ENCODE measurements around the gene PHF19.

DNA sequence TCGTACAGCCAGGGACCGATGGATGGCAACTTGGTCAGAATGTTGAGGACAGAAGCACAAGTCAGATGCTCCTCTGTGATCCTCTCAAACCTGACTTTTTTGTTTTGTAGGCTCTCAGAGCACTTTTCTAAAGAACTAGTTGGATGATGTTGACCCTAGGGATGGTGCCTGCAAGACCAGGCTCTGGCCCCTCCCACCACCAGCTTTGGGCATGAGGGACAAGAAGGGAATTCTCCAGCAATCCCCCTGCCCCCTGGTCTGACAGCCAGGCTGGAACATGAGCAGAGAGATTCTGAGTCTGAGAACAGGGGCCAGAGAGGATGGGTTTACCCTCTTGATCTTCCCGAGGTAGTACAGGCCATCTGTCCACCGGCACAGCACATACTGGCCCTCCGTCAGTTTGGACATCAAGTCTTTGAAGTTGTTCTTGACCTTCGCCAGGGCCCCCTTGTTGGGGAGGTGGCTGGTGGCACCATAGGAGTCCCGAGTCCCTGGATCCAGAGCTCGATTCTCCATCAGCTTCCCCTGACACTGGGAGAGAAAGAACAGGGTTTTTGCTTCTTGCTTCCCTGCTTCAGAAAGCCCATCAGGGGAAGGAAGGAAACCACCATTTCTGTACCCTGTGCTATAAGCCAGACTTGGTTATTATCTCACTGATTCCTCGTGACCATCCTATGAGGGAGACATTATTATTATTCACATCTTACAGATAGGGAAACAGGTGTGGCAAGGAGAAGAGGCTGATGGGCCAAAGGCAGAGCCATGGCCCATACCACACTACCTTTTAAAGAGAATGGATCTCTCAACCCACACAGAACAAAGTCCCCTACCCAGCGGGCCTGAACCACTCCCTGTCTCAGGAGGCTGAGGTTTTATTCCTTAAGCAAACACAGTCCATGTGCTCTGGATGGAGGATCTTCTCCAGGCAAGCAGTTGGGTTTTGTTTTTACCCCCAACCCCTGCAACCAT, 2.5 kb downstream of the PHF19 start:
- TF ChIP-seq, protein P1, sequence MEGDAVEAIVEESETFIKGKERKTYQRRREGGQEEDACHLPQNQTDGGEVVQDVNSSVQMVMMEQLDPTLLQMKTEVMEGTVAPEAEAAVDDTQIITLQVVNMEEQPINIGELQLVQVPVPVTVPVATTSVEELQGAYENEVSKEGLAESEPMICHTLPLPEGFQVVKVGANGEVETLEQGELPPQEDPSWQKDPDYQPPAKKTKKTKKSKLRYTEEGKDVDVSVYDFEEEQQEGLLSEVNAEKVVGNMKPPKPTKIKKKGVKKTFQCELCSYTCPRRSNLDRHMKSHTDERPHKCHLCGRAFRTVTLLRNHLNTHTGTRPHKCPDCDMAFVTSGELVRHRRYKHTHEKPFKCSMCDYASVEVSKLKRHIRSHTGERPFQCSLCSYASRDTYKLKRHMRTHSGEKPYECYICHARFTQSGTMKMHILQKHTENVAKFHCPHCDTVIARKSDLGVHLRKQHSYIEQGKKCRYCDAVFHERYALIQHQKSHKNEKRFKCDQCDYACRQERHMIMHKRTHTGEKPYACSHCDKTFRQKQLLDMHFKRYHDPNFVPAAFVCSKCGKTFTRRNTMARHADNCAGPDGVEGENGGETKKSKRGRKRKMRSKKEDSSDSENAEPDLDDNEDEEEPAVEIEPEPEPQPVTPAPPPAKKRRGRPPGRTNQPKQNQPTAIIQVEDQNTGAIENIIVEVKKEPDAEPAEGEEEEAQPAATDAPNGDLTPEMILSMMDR (IDR thresholded peaks at IDR 0.05) = no peak
- TF ChIP-seq POLR2A (IDR thresholded peaks at IDR 0.05) = no peak

Measured in lower leg skin (tissue), 3 donors.